PC-3 (cell line): ENCODE measurements around the gene TUBGCP3. TPM values are rescaled to one million over a fixed set of nuclear protein-coding genes. Genes with fewer than 3 reads are reported as not detected.
"Not testable (repeated sequence)": the region's sequence is repeated elsewhere in the genome, so short reads cannot be mapped to it uniquely, and the experiment has no call there.

Source experiments
- ATAC-seq: fragments of 200-7000 bp; cut with Tn5 transposase; 2 replicates; pipeline ENCODE4 v1.9.1; 2020; ENCODE audit warnings: mild to moderate bottlenecking, moderate library complexity
- BruUV-seq: library from RNA; stranded (reverse); fragments of 400-500 nt; replicated peaks from 2 replicates; lab custom pipeline; 2021; lab: Mats Ljungman, UMichigan
- CTCF ChIA-PET: fragments of 300-600 bp; sonication (Branson Sonifier 250); formaldehyde crosslinking; loops from one replicate; lab custom pipeline; 2022; ENCODE audit warnings: antibody characterized with exemption; lab: Charles Lee
- POLR2A ChIA-PET: fragments of 300-600 bp; sonication (Branson Sonifier 250); formaldehyde crosslinking; loops from one replicate; lab custom pipeline; 2022; ENCODE audit warnings: antibody characterized with exemption; ENCODE audit not compliant: unreplicated experiment; lab: Charles Lee
- DNase-seq: peaks from one replicate; pipeline ENCODE4 v3.0.0-alpha.2; 2015
- H2AFZ ChIP-seq: fragments of 300-600 bp; sonication (generic); 2 replicates; pipeline ENCODE4 v1.6.0; 2016; ENCODE audit warnings: antibody characterized with exemption, low read length
- H3F3A ChIP-seq: fragments of 300-600 bp; sonication (generic); one replicate; pipeline ENCODE4 v1.6.0; 2017; ENCODE audit warnings: antibody characterized with exemption, low read length, control low read depth, mild to moderate bottlenecking; ENCODE audit not compliant: unreplicated experiment
- H3K27ac ChIP-seq: fragments of 300-600 bp; sonication (generic); 2 replicates; pipeline ENCODE4 v1.5.1; 2016; ENCODE audit warnings: mild to moderate bottlenecking, low read length
- H3K27me3 ChIP-seq: fragments of 300-600 bp; sonication (generic); 2 replicates; pipeline ENCODE4 v1.6.1; 2016; ENCODE audit warnings: low read length, mixed read lengths
- H3K36me3 ChIP-seq: fragments of 300-600 bp; sonication (generic); 2 replicates; pipeline ENCODE4 v1.6.1; 2016; ENCODE audit warnings: low read depth, mixed run types, low read length, mixed read lengths
- H3K4me1 ChIP-seq: fragments of 300-600 bp; sonication (generic); 2 replicates; pipeline ENCODE4 v1.5.1; 2016; ENCODE audit warnings: low read length; ENCODE audit not compliant: insufficient read depth
- H3K4me2 ChIP-seq: fragments of 300-600 bp; sonication (generic); 2 replicates; pipeline ENCODE4 v1.6.0; 2016; ENCODE audit warnings: low read length
- H3K4me3 ChIP-seq: fragments of 300-600 bp; sonication (generic); 2 replicates; pipeline ENCODE4 v1.5.1; 2016; ENCODE audit warnings: mild to moderate bottlenecking, low read length, mixed read lengths
- H3K79me2 ChIP-seq: fragments of 300-600 bp; sonication (generic); 2 replicates; pipeline ENCODE4 v1.6.1; 2017; ENCODE audit warnings: low read length, mixed read lengths
- H3K9ac ChIP-seq: fragments of 300-600 bp; sonication (generic); 2 replicates; pipeline ENCODE4 v1.6.0; 2016; ENCODE audit warnings: mild to moderate bottlenecking, low read length
- H3K9me2 ChIP-seq: fragments of 300-600 bp; sonication (generic); replicated peaks from 2 replicates; pipeline ENCODE4 v1.6.1; 2016; ENCODE audit warnings: mixed run types, low read length, mixed read lengths
- H3K9me3 ChIP-seq: fragments of 300-600 bp; sonication (generic); 2 replicates; pipeline ENCODE4 v1.6.1; 2016; ENCODE audit warnings: low read length, mixed read lengths
- H4K20me1 ChIP-seq: fragments of 300-600 bp; sonication (generic); 2 replicates; pipeline ENCODE4 v1.6.1; 2016; ENCODE audit warnings: low read length, mixed read lengths
- CTCF ChIP-seq: fragments of 300-600 bp; sonication (generic); conservative IDR thresholded peaks from 2 replicates; pipeline ENCODE4 v1.5.1; 2017; ENCODE audit warnings: antibody characterized with exemption, low read depth, mild to moderate bottlenecking, low read length
- EZH2 ChIP-seq: fragments of 300-600 bp; sonication (generic); IDR thresholded peaks from one replicate; pipeline ENCODE4 v1.6.1; 2017; ENCODE audit warnings: antibody characterized with exemption, mild to moderate bottlenecking, low read length; ENCODE audit not compliant: unreplicated experiment
- EZH2phosphoT487 ChIP-seq: fragments of 300-600 bp; sonication (generic); IDR thresholded peaks from 2 replicates; pipeline ENCODE4 v1.6.1; 2018; ENCODE audit warnings: mild to moderate bottlenecking, antibody characterized with exemption, low read length, borderline replicate concordance
- intact Hi-C: fragments of 100-400 bp; cut with micrococcal nuclease; formaldehyde crosslinking; loops from 2 replicates; pipeline ENCODE4 v1.9.0; 2023
- total RNA-seq: library from RNA; depleted of rRNA; stranded (reverse); fragments of >200 nt; gene quantifications from 2 replicates; pipeline ENCODE4 v1.2.3, GENCODE V29; 2014

TUBGCP3 gene
- total RNA-seq, 1 experiment from 2014 or later: 25.8 TPM

GRCh38 chr13:112556600-112556999 is 31.4 kb downstream of the TUBGCP3 start:
- H4K20me1 ChIP-seq: 0 out of 2 replicates have a peak, but pooled peaks cover 3% of the 10 kb centered on the region
- intact Hi-C loops: no loop called here
- no peaks in the 10 kb centered on the region for H3K79me2 ChIP-seq
- POLR2A ChIA-PET: no interaction called here
- no peaks in the 10 kb centered on the region for H3K4me1 ChIP-seq
- ATAC-seq (no peak), DNase-seq (no peak)
- no peaks in the 10 kb centered on the region for H3K9me3 ChIP-seq
- no peaks in the 10 kb centered on the region for H3K9me2 ChIP-seq
- H3K4me3 ChIP-seq: no peak overlapping the region
- TF ChIP-seq EZH2phosphoT487 (no peak), CTCF (no peak), EZH2 (no peak)
- no TSS peak for BruUV-seq
- CTCF ChIA-PET: no interaction called here
- H3K4me2 ChIP-seq: no peak overlapping the region
- H3F3A ChIP-seq: no peaks in the 10 kb centered on the region
- H2AFZ ChIP-seq: no peak overlapping the region
- H3K27me3 ChIP-seq: no peaks in the 10 kb centered on the region
- peaks cover 37% of the 10 kb centered on the region for H3K36me3 ChIP-seq
- no peak overlapping the region for H3K9ac ChIP-seq
- H3K27ac ChIP-seq: no peak overlapping the region

GRCh38 chr13:112554214-112554850 is 33.6 kb downstream of the TUBGCP3 start:
- POLR2A ChIA-PET: no interaction called here
- Histone ChIP-seq H3K36me3 (peaks cover 39% of the 10 kb centered on the region), H3K27me3 (no peaks in the 10 kb centered on the region)

GRCh38 chr13:112548975-112549374 is 39.0 kb downstream of the TUBGCP3 start:
- H3K4me1 ChIP-seq, H2AFZ ChIP-seq, CTCF ChIA-PET, H3K9me3 ChIP-seq, H3K4me2 ChIP-seq, H3K4me3 ChIP-seq, H3K27me3 ChIP-seq, ATAC-seq, H3K79me2 ChIP-seq, H3K9me2 ChIP-seq, POLR2A ChIA-PET, H3F3A ChIP-seq, H4K20me1 ChIP-seq, H3K9ac ChIP-seq, H3K27ac ChIP-seq, intact Hi-C loops, DNase-seq, BruUV-seq: not testable (repeated sequence)
- peaks cover 15% of the 10 kb centered on the region for H3K36me3 ChIP-seq

More at GRCh38 chr13:112554214-112554850, 33.6 kb downstream of the TUBGCP3 start:
- Histone ChIP-seq H3K4me3 (no peak overlapping the region), H3K27ac (no peak overlapping the region), H3K4me2 (no peak overlapping the region), H3F3A (no peaks in the 10 kb centered on the region), H3K79me2 (no peaks in the 10 kb centered on the region), H2AFZ (no peak overlapping the region), H3K9me2 (no peaks in the 10 kb centered on the region), H3K9ac (no peak overlapping the region), H4K20me1 (0 out of 2 replicates have a peak, but pooled peaks cover under 1% of the 10 kb centered on the region), H3K4me1 (no peaks in the 10 kb centered on the region), H3K9me3 (no peaks in the 10 kb centered on the region)
- no peak for DNase-seq
- BruUV-seq: no TSS peak
- TF ChIP-seq CTCF: no peak
- no peak for TF ChIP-seq EZH2phosphoT487
- TF ChIP-seq EZH2: no peak
- intact Hi-C loops: no loop called here
- no peak for ATAC-seq
- CTCF ChIA-PET: no interaction called here
